ENCODE measurements around the gene ZNF830. TPM values are rescaled to one million over a fixed set of nuclear protein-coding genes. Genes with fewer than 3 reads are reported as not detected.

The ZNF830 gene
- total and polyA plus RNA-seq, 2 of the 13 experiments (the other 11 are each of a cell fraction or from before 2014, with no cell fraction given) = 6.1 to 19.0 TPM

- TF ChIP-seq ZNF614 (CRISPR knock-in tag; IDR thresholded peaks at IDR 0.05; ENCODE audit: borderline replicate concordance) (peak; percentile 28; the same call in 1 of the 2 replicates), ADNP (CRISPR knock-in tag; IDR thresholded peaks at IDR 0.05) (no peak), ZBTB40 (IDR thresholded peaks at IDR 0.05) (no peak), ZBTB40 (CRISPR knock-in tag; IDR thresholded peaks at IDR 0.05) (no peak), ZNF20 (CRISPR knock-in tag; IDR thresholded peaks at IDR 0.05) (no peak), ZNF652 (CRISPR knock-in tag; IDR thresholded peaks at IDR 0.05; ENCODE audit: borderline replicate concordance, low read depth) (no peak), HOXA3 (CRISPR knock-in tag; IDR thresholded peaks at IDR 0.05) (peak; percentile 55; the same call in 1 of the 2 replicates), HBP1 (CRISPR knock-in tag; IDR thresholded peaks at IDR 0.05; ENCODE audit: low read depth) (0 out of 2 replicates have a peak, but pooled peaks have one; percentile 64), ZNF17 (CRISPR knock-in tag; IDR thresholded peaks at IDR 0.05) (no peak), ZNF782 (CRISPR knock-in tag; IDR thresholded peaks at IDR 0.05; ENCODE audit: borderline replicate concordance) (no peak), GABPB1 (CRISPR knock-in tag; IDR thresholded peaks at IDR 0.05) (peak; percentile 54), NBN (conservative IDR thresholded peaks at IDR 0.05) (no peak), ARHGAP35 (CRISPR knock-in tag; IDR thresholded peaks at IDR 0.05; ENCODE audit: borderline replicate concordance) (no peak), ZNF660 (CRISPR knock-in tag; IDR thresholded peaks at IDR 0.05; ENCODE audit: borderline replicate concordance, low read depth) (no peak), HMGXB4 (CRISPR knock-in tag; IDR thresholded peaks at IDR 0.05; ENCODE audit: borderline replicate concordance in 1 of 2, low read depth in 1 of 2) (peak in 1 of 2 experiments; percentile 26; a peak in 1 of 4 replicates), ISX (CRISPR knock-in tag; conservative IDR thresholded peaks at IDR 0.05) (no peak), BORCS8-MEF2B (CRISPR knock-in tag; IDR thresholded peaks at IDR 0.05) (peak; percentile 64)
- TF ChIP-seq, protein P1, sequence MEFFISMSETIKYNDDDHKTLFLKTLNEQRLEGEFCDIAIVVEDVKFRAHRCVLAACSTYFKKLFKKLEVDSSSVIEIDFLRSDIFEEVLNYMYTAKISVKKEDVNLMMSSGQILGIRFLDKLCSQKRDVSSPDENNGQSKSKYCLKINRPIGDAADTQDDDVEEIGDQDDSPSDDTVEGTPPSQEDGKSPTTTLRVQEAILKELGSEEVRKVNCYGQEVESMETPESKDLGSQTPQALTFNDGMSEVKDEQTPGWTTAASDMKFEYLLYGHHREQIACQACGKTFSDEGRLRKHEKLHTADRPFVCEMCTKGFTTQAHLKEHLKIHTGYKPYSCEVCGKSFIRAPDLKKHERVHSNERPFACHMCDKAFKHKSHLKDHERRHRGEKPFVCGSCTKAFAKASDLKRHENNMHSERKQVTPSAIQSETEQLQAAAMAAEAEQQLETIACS (CRISPR knock-in tag; IDR thresholded peaks at IDR 0.05) = no peak
Measured at GRCh38 chr17:34980353-34980680, 19.0 kb downstream of the ZNF830 start, which contains the start of gene LIG3 (continued).
